OCI-LY7 (cell line): Measurements from ENCODE around the gene ZNF281.

Source experiments
- EZH2phosphoT487 ChIP-seq: fragments of 200-600 bp; sonication (generic); IDR thresholded peaks from 2 replicates; pipeline ENCODE4 v1.6.1; 2018; ENCODE audit warnings: low read depth, borderline replicate concordance, mild to moderate bottlenecking, mixed run types, antibody characterized with exemption, low read length, moderate library complexity, mixed read lengths
- TF ChIP-seq, protein P1 (sequence below): fragments of 200-600 bp; sonication (generic); conservative IDR thresholded peaks from 2 replicates; pipeline ENCODE4 v1.5.1; 2014; ENCODE audit warnings: mild to moderate bottlenecking, antibody characterized with exemption, low read length, moderate library complexity, mixed read lengths

DNA sequence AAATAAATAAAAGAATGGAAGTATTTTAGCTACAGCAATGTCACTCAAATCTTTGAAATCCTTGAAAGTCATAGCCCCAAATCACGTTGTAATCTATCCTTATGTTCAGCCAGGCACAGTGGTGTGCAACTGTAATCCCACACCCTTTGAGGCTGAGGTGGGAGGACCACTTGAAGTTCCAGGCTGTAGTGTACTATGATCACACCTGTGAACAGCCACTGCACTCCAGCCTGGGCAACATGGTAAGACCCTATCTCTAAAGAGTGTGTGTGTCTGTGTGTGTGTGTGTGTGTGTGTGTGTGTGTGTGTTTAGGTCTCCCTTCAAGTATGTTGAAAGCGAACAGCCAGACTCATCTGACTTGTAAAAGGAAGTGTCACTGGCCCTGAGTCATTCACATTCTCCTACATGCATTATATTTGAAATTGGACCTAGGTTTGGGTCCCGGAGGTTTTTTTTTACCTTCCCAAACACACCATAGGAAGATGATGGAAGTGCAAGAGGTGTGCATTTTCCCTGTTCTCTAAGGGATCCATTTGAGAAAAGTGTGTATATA lies 50.1 kb downstream of the ZNF281 start:
- TF ChIP-seq, protein P1, sequence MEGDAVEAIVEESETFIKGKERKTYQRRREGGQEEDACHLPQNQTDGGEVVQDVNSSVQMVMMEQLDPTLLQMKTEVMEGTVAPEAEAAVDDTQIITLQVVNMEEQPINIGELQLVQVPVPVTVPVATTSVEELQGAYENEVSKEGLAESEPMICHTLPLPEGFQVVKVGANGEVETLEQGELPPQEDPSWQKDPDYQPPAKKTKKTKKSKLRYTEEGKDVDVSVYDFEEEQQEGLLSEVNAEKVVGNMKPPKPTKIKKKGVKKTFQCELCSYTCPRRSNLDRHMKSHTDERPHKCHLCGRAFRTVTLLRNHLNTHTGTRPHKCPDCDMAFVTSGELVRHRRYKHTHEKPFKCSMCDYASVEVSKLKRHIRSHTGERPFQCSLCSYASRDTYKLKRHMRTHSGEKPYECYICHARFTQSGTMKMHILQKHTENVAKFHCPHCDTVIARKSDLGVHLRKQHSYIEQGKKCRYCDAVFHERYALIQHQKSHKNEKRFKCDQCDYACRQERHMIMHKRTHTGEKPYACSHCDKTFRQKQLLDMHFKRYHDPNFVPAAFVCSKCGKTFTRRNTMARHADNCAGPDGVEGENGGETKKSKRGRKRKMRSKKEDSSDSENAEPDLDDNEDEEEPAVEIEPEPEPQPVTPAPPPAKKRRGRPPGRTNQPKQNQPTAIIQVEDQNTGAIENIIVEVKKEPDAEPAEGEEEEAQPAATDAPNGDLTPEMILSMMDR: no peak
- no peak for TF ChIP-seq EZH2phosphoT487
